Panc1 (cell line): ENCODE measurements around the gene PHF23. TPM values are rescaled to one million over a fixed set of nuclear protein-coding genes. Genes with fewer than 3 reads are reported as not detected.

Experiments
- ATAC-seq: fragments of 200-7000 bp; cut with Tn5 transposase; 2 replicates; pipeline ENCODE4 v1.9.1; 2020; ENCODE audit warnings: mild to moderate bottlenecking, moderate library complexity
- BruUV-seq: library from RNA; stranded (reverse); fragments of 400-500 nt; replicated peaks from 2 replicates; lab custom pipeline; 2021; lab: Mats Ljungman, UMichigan
- CTCF ChIA-PET: fragments of 300-600 bp; sonication (Branson Sonifier 250); formaldehyde crosslinking; loops from one replicate; lab custom pipeline; 2022; ENCODE audit warnings: antibody characterized with exemption; lab: Charles Lee
- POLR2A ChIA-PET: fragments of 300-600 bp; sonication (Branson Sonifier 250); formaldehyde crosslinking; loops from one replicate; lab custom pipeline; 2022; ENCODE audit warnings: antibody characterized with exemption; lab: Charles Lee
- DNase-seq: peaks from one replicate; pipeline ENCODE4 v3.0.0-alpha.2; 2010; ENCODE audit warnings: low read depth, low spot score
- H3K27ac ChIP-seq: 2 replicates; pipeline ENCODE4 v1.5.1; 2011; ENCODE audit warnings: mild to moderate bottlenecking, low read length, inconsistent platforms
- H3K27me3 ChIP-seq: fragments of 200-500 bp; sonication (Bioruptor generic); 2 replicates; pipeline ENCODE4 v1.6.0; 2014; ENCODE audit warnings: low read length, inconsistent platforms; ENCODE audit not compliant: control insufficient read depth, insufficient read depth
- H3K36me3 ChIP-seq: fragments of 200-500 bp; sonication (Bioruptor generic); 2 replicates; pipeline ENCODE4 v1.5.1; 2014; ENCODE audit warnings: inconsistent platforms, mild to moderate bottlenecking, low read length, moderate library complexity; ENCODE audit not compliant: control insufficient read depth, insufficient read depth
- H3K4me1 ChIP-seq: 2 replicates; pipeline ENCODE4 v1.5.1; 2011; ENCODE audit warnings: inconsistent platforms, mild to moderate bottlenecking, low read length, moderate library complexity; ENCODE audit not compliant: control insufficient read depth, insufficient read depth
- H3K4me3 ChIP-seq, 2 experiments: 2 replicates each; pipeline ENCODE4 v1.5.1; 2011 to 2012; ENCODE audit warnings: low read depth in 2 of 2, low read length in 2 of 2, mild to moderate bottlenecking in 2 of 2, inconsistent platforms in 1 of 2, moderate library complexity in 1 of 2
- H3K9me3 ChIP-seq: fragments of 200-500 bp; sonication (Bioruptor generic); 2 replicates; pipeline ENCODE4 v1.5.1; 2014; ENCODE audit warnings: low read depth, mild to moderate bottlenecking, inconsistent platforms, low read length, moderate library complexity; ENCODE audit not compliant: control insufficient read depth, insufficient read depth
- CTCF ChIP-seq: fragments of 450-650 bp; IDR thresholded peaks from 2 replicates; pipeline ENCODE4 v1.5.1; 2017; ENCODE audit warnings: mild to moderate bottlenecking
- POLR2AphosphoS5 ChIP-seq: IDR thresholded peaks from 2 replicates; pipeline ENCODE4 v1.6.1; 2012; ENCODE audit warnings: mild to moderate bottlenecking, low read depth, low read length, moderate library complexity
- REST ChIP-seq, 2 experiments: IDR thresholded peaks; 2 replicates each; pipeline ENCODE4 v1.6.1; 2011 to 2012; ENCODE audit warnings: low read depth in 2 of 2, control low read depth in 1 of 2, low read length in 1 of 2, mild to moderate bottlenecking in 1 of 2, moderate library complexity in 1 of 2; ENCODE audit not compliant: insufficient read depth in 1 of 2
- SIN3A ChIP-seq: IDR thresholded peaks from 2 replicates; pipeline ENCODE4 v1.6.1; 2012; ENCODE audit warnings: low read depth, mild to moderate bottlenecking, low read length, moderate library complexity, borderline replicate concordance; ENCODE audit not compliant: insufficient read depth
- TCF7L2 ChIP-seq: IDR thresholded peaks from 2 replicates; pipeline ENCODE4 v1.6.1; 2011; ENCODE audit warnings: mild to moderate bottlenecking, low read depth, low read length, inconsistent platforms
- in situ Hi-C: cut with HindIII; loops from 2 replicates; pipeline ENCODE4 v1.10.0; 2016; ENCODE audit warnings: low sequenced_read_pairs, low pct_unique_long_range_greater_than_20kb
- intact Hi-C: fragments of 100-400 bp; cut with micrococcal nuclease; formaldehyde crosslinking; loops from one replicate; pipeline ENCODE4 v1.10.0; 2022; ENCODE audit not compliant: unreplicated experiment
- total RNA-seq: library from RNA; stranded (reverse); gene quantifications from one replicate; pipeline ENCODE4 v1.2.1, GENCODE V29; 2021; ENCODE audit not compliant: unreplicated experiment

Gene PHF23
- total RNA-seq, 1 experiment from 2014 or later, result 69.3 TPM

- BruUV-seq, result no TSS peak
- no peak for ATAC-seq
- Histone ChIP-seq H3K27me3 (no peaks in the 10 kb centered on the region), H3K9me3 (no peaks in the 10 kb centered on the region), H3K4me1 (no peaks in the 10 kb centered on the region), H3K4me3 (no peak overlapping the region), H3K27ac (no peak overlapping the region), H3K36me3 (no peaks in the 10 kb centered on the region)
- in situ Hi-C loops, result no loop called here
- ChIA-PET POLR2A (no interaction called here), CTCF (no interaction called here)
- no peak for DNase-seq
- TF ChIP-seq TCF7L2, result no peak
- TF ChIP-seq CTCF, result no peak
- no peak for TF ChIP-seq POLR2AphosphoS5
- intact Hi-C loops, result no loop called here
Measured at GRCh38 chr17:7195971-7196370, 43.3 kb downstream of the PHF23 start.

- intact Hi-C loops (no loop called here), in situ Hi-C loops (no loop called here)
- Histone ChIP-seq H3K9me3 (no peaks in the 10 kb centered on the region), H3K4me3 (no peak overlapping the region), H3K27me3 (no peaks in the 10 kb centered on the region), H3K4me1 (no peaks in the 10 kb centered on the region), H3K27ac (no peak overlapping the region), H3K36me3 (no peaks in the 10 kb centered on the region)
- ATAC-seq (no peak), DNase-seq (no peak)
- POLR2A ChIA-PET, result no interaction called here
- BruUV-seq, result no TSS peak
- TF ChIP-seq POLR2AphosphoS5 (no peak), CTCF (no peak), SIN3A (no peak), REST (IDR thresholded peaks at IDR 0.05; ENCODE audit: insufficient read depth in 1 of 2, low read depth in 2 of 2, low read length in 1 of 2) (no peak), TCF7L2 (no peak)
- CTCF ChIA-PET, result no interaction called here
Measured at GRCh38 chr17:7192271-7192937, 46.9 kb downstream of the PHF23 start.
